ENCODE results near the gene PLPP3. TPM values are rescaled to one million over a fixed set of nuclear protein-coding genes. Genes with fewer than 3 reads are reported as not detected.

PLPP3 gene
- total RNA-seq, 4 donors from 2014 or later: 138 to 244 (median 181) TPM

- intact Hi-C loops (cut with DNase I): no loop called here
- DNase-seq (ENCODE audit: extremely low spot score): no peak
- WGBS: 72% methylated on average over 10 of the region's 10 CpGs
These were observed 83.8 kb downstream of the PLPP3 start for GRCh38 chr1:56495538-56495937.

GRCh38 chr1:56494306-56494705, 85.1 kb downstream of the PLPP3 start:
- Histone ChIP-seq H3K4me3 (no peak overlapping the region), H3K4me1 (peaks cover 36 to 45% (median 41%) of the 10 kb centered on the region in 4 donors), H3K27me3 (no peaks in the 10 kb centered on the region), H3K9me3 (no peaks in the 10 kb centered on the region), H3K36me3 (peaks cover 14 to 47% (median 25%) of the 10 kb centered on the region in 4 donors), H3K27ac (replicated peaks in 1 of 4) (no peak overlapping the region)
- 81% methylated on average over 5 of the region's 5 CpGs for WGBS
- intact Hi-C loops (cut with DNase I): no loop called here
- DNase-seq (ENCODE audit: extremely low spot score): no peak
- TF ChIP-seq POLR2A (IDR thresholded peaks at IDR 0.05; ENCODE audit: low read depth) (no peak), EP300 (IDR thresholded peaks at IDR 0.05) (no peak), POLR2AphosphoS5 (IDR thresholded peaks at IDR 0.05) (no peak), CTCF (IDR thresholded peaks at IDR 0.05) (no peak)

More at GRCh38 chr1:56495538-56495937, 83.8 kb downstream of the PLPP3 start:
- Histone ChIP-seq H3K9me3 (no peaks in the 10 kb centered on the region), H3K27me3 (no peaks in the 10 kb centered on the region), H3K27ac (replicated peaks in 1 of 4) (no peak overlapping the region), H3K4me1 (peaks cover 36 to 57% (median 40%) of the 10 kb centered on the region in 4 donors), H3K4me3 (no peak overlapping the region), H3K36me3 (peaks cover 14 to 58% (median 31%) of the 10 kb centered on the region in 4 donors)
- TF ChIP-seq EP300 (IDR thresholded peaks at IDR 0.05) (no peak), CTCF (IDR thresholded peaks at IDR 0.05) (no peak), POLR2AphosphoS5 (IDR thresholded peaks at IDR 0.05) (no peak), POLR2A (IDR thresholded peaks at IDR 0.05; ENCODE audit: low read depth) (no peak)

GRCh38 chr1:56493826-56494225, 85.5 kb downstream of the PLPP3 start:
- 100% methylated on average over 2 of the region's 2 CpGs for WGBS
- Histone ChIP-seq H3K36me3 (peaks cover 14 to 45% (median 25%) of the 10 kb centered on the region in 4 donors), H3K4me3 (no peak overlapping the region), H3K4me1 (peaks cover 31 to 41% (median 39%) of the 10 kb centered on the region in 4 donors), H3K27me3 (no peaks in the 10 kb centered on the region), H3K27ac (replicated peaks in 1 of 4) (no peak overlapping the region), H3K9me3 (no peaks in the 10 kb centered on the region)
- TF ChIP-seq POLR2A (IDR thresholded peaks at IDR 0.05; ENCODE audit: low read depth) (no peak), EP300 (IDR thresholded peaks at IDR 0.05) (no peak), POLR2AphosphoS5 (IDR thresholded peaks at IDR 0.05) (no peak), CTCF (IDR thresholded peaks at IDR 0.05) (no peak)
- intact Hi-C loops (cut with DNase I): no loop called here
- no peak for DNase-seq (ENCODE audit: extremely low spot score)

DNA sequence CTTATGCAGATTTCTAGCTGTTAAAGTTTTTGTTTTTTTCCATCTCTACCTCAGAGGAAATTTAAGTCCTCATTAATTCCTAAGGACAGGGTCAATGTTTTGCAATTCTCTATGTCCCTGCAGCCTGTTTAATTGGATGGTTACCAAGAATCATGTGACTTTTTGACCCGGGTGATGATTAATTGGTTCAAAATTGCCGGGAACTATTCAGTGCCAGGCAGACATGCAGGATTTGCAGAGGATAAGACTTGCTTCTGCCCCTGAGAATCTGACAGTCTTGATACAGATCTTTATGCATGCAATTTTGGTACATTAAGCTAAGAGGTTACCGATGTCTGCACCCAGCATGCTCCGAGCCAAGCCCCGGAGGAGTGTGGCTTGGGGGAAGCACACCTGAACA, 87.9 kb downstream of the PLPP3 start:
- intact Hi-C loops (cut with DNase I): no loop called here

DNA sequence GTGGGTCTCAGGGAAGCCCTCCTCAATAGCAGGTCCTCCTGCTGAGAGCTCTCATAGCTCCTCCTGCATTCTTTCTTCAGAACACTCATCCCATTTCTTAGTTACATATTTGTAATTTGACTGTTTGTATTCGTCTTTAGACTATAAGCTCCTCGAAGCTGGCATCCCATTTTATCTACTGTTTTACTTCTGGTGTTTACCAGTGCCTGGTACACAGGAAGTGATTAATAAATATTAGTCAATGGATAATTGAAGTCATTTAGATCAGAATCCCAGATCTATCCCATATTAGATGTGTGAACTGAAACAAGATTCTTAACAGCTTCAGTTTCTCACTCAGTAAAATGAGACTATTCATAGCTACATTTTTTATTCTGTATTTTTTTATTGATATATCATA, 88.7 kb downstream of the PLPP3 start:
- H3K27ac ChIP-seq (replicated peaks in 1 of 4): peak overlapping the region in 2 of 4 donors; percentile 9 to 10
- intact Hi-C loops (cut with DNase I): no loop called here
- WGBS: 81% methylated on average over 2 of the region's 2 CpGs

More for the DNA sequence above, 87.9 kb downstream of the PLPP3 start:
- Histone ChIP-seq H3K27me3 (no peaks in the 10 kb centered on the region), H3K4me1 (peaks cover 16 to 32% (median 25%) of the 10 kb centered on the region in 4 donors), H3K27ac (replicated peaks in 1 of 4) (peak overlapping the region in 2 of 4 donors; percentile 28 to 31), H3K9me3 (no peaks in the 10 kb centered on the region), H3K36me3 (peaks cover 14 to 42% (median 24%) of the 10 kb centered on the region in 4 donors), H3K4me3 (no peak overlapping the region)
- TF ChIP-seq POLR2A (IDR thresholded peaks at IDR 0.05; ENCODE audit: low read depth): no peak
- peak; percentile 32 to 68 for TF ChIP-seq POLR2AphosphoS5 (IDR thresholded peaks at IDR 0.05)
- DNase-seq (ENCODE audit: extremely low spot score): no peak
- WGBS: 48% methylated on average over 5 of the region's 5 CpGs

More for the DNA sequence above, 88.7 kb downstream of the PLPP3 start:
- Histone ChIP-seq H3K36me3 (peaks cover 10 to 34% (median 15%) of the 10 kb centered on the region in 4 donors), H3K9me3 (no peaks in the 10 kb centered on the region), H3K4me3 (no peak overlapping the region), H3K27me3 (no peaks in the 10 kb centered on the region), H3K4me1 (peaks cover 15 to 28% (median 25%) of the 10 kb centered on the region in 4 donors)
- DNase-seq (ENCODE audit: extremely low spot score): no peak
- TF ChIP-seq POLR2A (IDR thresholded peaks at IDR 0.05; ENCODE audit: low read depth) (no peak), POLR2AphosphoS5 (IDR thresholded peaks at IDR 0.05) (no peak), EP300 (IDR thresholded peaks at IDR 0.05) (no peak), CTCF (IDR thresholded peaks at IDR 0.05) (no peak)
